ENCODE results near the gene ENKD1.

The ENKD1 gene

DNA sequence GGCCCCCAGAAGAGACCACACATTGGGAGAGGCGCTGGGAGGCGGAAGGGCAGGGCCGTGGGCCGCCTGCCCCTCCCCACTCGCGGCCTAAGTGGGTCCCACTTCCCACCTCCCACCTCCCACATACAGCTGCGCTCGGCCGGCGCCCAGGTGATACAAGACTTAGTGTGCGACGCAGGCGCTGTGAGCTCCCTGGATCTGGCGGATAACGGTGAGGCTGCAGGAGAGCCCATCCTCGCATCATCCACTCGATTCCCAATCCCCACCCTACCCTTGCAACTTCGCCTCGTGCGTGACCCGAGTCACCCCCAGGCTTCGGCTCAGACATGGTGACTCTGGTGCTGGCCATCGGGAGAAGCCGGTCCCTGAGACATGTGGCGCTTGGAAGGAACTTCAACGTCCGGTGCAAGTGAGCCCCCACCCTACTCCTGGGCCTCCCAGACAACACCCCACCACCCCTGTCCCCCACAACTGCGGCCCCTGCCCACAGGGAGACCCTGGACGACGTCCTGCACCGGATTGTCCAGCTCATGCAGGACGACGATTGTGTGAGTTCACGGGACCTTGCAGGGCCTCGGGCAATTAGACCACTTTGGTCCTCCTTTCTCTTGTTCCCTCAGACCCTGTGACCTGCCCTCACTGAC, 17.7 kb downstream of the ENKD1 start:
- no peak for DNase-seq (ENCODE audit: low read depth)

- no peak for DNase-seq (ENCODE audit: low read depth)
These were observed 18.3 kb downstream of the ENKD1 start for GRCh38 chr16:67648088-67648763.

DNA sequence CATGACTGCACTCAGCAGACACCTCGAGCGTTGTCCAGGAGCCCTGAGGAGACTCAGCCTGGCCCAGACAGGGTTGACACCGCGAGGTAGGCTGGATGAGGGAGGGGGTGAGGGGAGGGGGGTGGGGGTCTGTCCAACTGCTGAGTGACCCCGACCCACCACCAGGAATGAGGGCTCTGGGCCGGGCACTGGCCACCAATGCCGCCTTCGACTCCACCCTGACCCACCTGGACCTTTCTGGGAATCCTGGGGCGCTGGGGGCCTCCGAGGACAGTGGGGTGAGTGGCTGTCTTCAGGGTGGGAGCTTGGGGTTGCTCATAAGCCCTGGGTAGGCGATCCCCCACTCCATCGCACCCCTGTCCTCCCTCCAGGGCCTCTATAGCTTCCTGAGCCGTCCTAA, 18.9 kb downstream of the ENKD1 start:
- DNase-seq (ENCODE audit: low read depth), result no peak

- no peak for DNase-seq (ENCODE audit: low read depth)
These were observed 19.4 kb downstream of the ENKD1 start for GRCh38 chr16:67647111-67647651.

GRCh38 chr16:67645397-67646121, 21.0 kb downstream of the ENKD1 start:
- no peak for DNase-seq (ENCODE audit: low read depth)

DNA sequence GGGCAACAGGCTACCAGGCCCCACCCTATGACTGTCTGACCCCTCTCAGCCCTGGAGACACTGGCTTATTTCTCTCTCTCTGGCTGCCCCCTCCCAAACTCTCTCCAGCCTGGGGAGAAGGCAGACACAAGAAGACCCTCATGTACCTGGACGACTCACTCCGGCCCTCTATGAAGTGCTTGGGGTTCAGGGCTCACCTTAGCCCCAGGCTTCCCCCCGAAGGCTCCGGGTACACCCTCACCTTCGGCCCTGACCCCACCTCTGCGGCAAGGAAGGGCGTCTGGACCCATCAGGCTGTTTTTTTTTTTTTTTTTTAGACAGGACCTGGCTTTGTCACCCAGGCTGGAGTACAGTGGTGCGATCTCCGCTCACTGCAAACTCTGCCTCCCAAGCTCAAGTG, 22.5 kb downstream of the ENKD1 start:
- DNase-seq (ENCODE audit: low read depth), result no peak

GRCh38 chr16:67641779-67642708, 24.5 kb downstream of the ENKD1 start:
- peak; percentile 22 for DNase-seq (ENCODE audit: low read depth)

- no peak for DNase-seq (ENCODE audit: low read depth)
These were observed 28.9 kb downstream of the ENKD1 start for GRCh38 chr16:67637625-67638024.

DNA sequence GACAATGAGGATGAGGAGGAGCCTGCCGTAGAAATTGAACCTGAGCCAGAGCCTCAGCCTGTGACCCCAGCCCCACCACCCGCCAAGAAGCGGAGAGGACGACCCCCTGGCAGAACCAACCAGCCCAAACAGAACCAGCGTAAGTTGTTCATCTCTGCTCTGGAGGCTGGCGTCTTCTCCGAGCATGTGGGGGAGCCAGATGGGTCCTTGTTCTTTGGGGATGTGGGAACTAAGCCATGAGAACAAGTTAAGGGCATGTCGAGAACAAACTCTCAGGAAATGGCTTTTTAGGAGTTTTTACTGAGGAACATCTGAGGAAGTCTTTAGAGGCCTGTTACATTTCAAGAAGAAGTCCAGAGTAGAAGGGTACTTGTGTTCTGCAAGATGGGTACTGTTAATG, 29.8 kb downstream of the ENKD1 start:
- DNase-seq (ENCODE audit: low read depth), result no peak

DNA sequence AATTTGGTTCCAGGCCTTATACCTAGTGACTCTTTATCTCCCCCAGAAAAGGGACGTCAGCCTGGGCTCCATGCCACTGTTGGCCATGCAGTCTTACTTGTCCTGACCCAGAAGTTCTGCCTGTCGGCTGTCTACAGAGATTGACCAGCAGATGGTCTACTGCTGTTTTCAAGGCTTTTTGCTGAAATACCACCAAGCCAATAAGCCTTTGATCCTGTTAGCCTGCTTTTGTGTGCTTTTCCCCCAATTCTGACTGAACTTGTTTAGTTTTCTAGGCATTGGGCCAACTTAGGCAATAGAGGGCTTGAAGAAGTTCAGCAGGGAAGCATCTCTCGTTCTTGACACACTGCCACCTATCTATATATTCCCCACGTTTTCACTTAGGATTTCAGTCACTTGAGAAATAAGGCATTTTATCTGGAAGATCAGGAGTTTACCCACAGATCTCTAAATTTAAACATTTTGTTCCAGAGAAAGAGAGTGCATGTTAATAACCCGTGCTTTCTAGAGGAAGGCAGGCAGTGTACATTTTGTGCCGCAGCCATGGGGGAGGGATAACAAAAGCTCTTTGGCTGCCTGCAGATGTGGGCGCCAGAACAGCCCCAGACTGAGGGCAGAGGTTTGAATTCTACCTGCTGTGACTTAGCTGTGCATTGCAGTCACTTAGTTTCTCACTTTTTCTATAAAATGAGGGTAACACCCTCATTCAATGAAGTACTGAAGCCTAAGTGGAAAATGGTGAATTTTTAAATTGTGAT, 34.0 kb downstream of the ENKD1 start:
- DNase-seq (ENCODE audit: low read depth), result no peak

DNA sequence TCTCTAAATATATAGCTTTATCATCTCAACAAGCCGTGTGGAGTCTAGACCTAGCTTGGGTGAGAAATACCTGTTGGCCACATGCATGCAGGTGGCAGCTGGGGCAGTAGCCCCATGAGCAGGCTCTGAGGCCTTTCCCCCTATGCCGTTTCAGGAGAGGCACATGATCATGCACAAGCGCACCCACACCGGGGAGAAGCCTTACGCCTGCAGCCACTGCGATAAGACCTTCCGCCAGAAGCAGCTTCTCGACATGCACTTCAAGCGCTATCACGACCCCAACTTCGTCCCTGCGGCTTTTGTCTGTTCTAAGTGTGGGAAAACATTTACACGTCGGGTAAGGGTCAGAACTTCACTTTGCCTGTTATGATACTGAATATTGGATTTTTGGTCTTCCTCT, 38.3 kb downstream of the ENKD1 start:
- no peak for DNase-seq (ENCODE audit: low read depth)

- DNase-seq (ENCODE audit: low read depth), result no peak
These were observed 52.7 kb downstream of the ENKD1 start for GRCh38 chr16:67613808-67614207.

Measured in stromal cell of bone marrow (primary cell).